ENCODE data around the gene TXNRD2. TPM values are rescaled to one million over a fixed set of nuclear protein-coding genes. Genes with fewer than 3 reads are reported as not detected.
A peak's percentile ranks its signal among the peaks of the same experiment; 100 is the strongest.

TXNRD2 gene
- total and polyA plus RNA-seq, 2 of the 4 experiments (the other 2 are of a cell fraction): 15.6 to 25.7 TPM

DNA sequence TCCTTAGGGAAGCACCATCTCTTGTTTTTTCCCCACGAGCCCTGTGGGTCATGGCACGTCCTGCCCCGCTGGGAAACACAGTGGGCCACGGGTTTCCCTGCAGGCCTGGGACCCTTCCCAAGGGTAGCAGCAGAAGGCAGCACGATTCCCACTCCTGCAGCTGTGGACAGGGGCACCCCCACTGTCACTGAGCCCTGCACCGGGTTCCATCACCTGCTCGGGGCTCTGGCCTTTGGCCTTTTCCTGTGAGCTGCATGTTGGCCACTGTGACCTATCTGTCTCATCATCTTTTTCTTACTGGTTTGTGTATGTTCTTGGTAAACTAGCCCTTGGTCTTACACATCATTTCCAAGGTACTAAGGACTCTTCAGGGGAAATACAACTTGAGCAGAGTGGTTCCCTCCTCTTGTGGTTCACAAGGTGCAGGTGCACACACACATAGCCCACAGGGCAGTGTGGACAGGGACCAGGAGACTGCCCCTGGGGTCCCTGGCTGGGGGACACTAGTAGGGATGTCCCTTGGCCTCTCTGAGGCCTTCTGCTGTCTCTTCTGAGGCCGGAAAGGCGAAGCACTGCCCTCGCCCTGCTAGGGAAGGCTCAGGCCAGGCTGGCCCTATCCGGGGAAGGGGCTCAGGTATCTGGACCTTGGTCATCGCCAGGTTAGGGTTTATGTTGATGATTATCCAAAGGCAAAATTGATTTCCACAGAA, 19.0 kb upstream of the TXNRD2 start:
- Histone ChIP-seq H2AFZ (replicated peaks; ENCODE audit: low read length, poor library complexity) (no peak overlapping the region), H3K9me1 (ENCODE audit: insufficient read depth, low read length) (peaks cover 20% of the 10 kb centered on the region), H3K56ac (ENCODE audit: extremely low read depth, insufficient read depth, low read length) (no peak overlapping the region), H2AK5ac (ENCODE audit: low read depth, low read length) (no peak overlapping the region; the same call in 1 of the 2 replicates), H4K8ac (ENCODE audit: low read depth in 2 of 2, low read length in 2 of 2) (no peak overlapping the region), H4K20me1 (ENCODE audit: insufficient read depth, low read length) (peaks cover 45% of the 10 kb centered on the region), H2BK5ac (ENCODE audit: low read depth, low read length, poor library complexity, severe bottlenecking) (no peak overlapping the region), H4K91ac (ENCODE audit: insufficient read depth, low read depth, low read length) (no peak overlapping the region), H3K27me3 (ENCODE audit: control insufficient read depth, insufficient read depth, low read length) (no peaks in the 10 kb centered on the region), H3K4me1 (ENCODE audit: control insufficient read depth, insufficient read depth, low read length) (peaks cover 25% of the 10 kb centered on the region), H2AK9ac (replicated peaks; ENCODE audit: low read depth, low read length, poor library complexity) (no peak overlapping the region), H4K5ac (ENCODE audit: low read depth, low read length) (no peak overlapping the region), H3K4ac (ENCODE audit: low read depth, low read length) (no peak overlapping the region), H2BK120ac (ENCODE audit: low read depth, low read length) (no peak overlapping the region), H3K9me3 (ENCODE audit: control insufficient read depth, insufficient read depth, low read length) (no peaks in the 10 kb centered on the region), H3K23ac (ENCODE audit: low read depth, low read length) (peak overlapping the region; percentile 29; the same call in 1 of the 2 replicates), H2BK20ac (ENCODE audit: low read depth, low read length) (no peak overlapping the region), H3K14ac (replicated peaks; ENCODE audit: low read depth, low read length) (no peak overlapping the region), H3K36me3 (ENCODE audit: control insufficient read depth, insufficient read depth, low read length) (peaks cover 27% of the 10 kb centered on the region), H3K9ac (ENCODE audit: low read depth, low read length) (no peak overlapping the region), H3K4me2 (ENCODE audit: low read depth, low read length) (no peak overlapping the region), H2BK15ac (ENCODE audit: low read depth, low read length) (no peak overlapping the region), H3K4me3 (ENCODE audit: insufficient read depth, low read depth, low read length) (no peak overlapping the region), H3K79me1 (ENCODE audit: low read depth in 1 of 2, low read length in 2 of 2) (peaks cover 27 to 67% of the 10 kb centered on the region in 2 experiments), H3K18ac (ENCODE audit: low read depth, low read length) (no peak overlapping the region), H3K27ac (ENCODE audit: insufficient read depth, low read length) (no peak overlapping the region)
- ChIA-PET POLR2A (ENCODE audit: unreplicated experiment) (no interaction called here), CTCF (no interaction called here)
- in situ Hi-C loops (cut with MboI; ENCODE audit: low sequenced_read_pairs) (no loop called here), dilution Hi-C loops (cut with HindIII; ENCODE audit: low sequenced_read_pairs, unreplicated experiment) (no loop called here), intact Hi-C loops (cut with micrococcal nuclease) (no loop called here)
- TF ChIP-seq, protein P1, sequence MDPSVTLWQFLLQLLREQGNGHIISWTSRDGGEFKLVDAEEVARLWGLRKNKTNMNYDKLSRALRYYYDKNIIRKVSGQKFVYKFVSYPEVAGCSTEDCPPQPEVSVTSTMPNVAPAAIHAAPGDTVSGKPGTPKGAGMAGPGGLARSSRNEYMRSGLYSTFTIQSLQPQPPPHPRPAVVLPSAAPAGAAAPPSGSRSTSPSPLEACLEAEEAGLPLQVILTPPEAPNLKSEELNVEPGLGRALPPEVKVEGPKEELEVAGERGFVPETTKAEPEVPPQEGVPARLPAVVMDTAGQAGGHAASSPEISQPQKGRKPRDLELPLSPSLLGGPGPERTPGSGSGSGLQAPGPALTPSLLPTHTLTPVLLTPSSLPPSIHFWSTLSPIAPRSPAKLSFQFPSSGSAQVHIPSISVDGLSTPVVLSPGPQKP (IDR thresholded peaks at IDR 0.05; ENCODE audit: borderline replicate concordance, low read depth, low read length): no peak
- BruUV-seq (replicated peaks): no TSS peak
- WGBS, 2 experiments (ENCODE audit: extremely low coverage in 2 of 2, insufficient read length in 1 of 2): 87% methylated on average over 3 of the region's 12 CpGs; no CpG with 5 or more reads in 1 of the 2 experiments
- no peak for ATAC-seq (ENCODE audit: low read depth)
- DNase-seq: no peak

Data from IMR-90 (cell line).